ENCODE results near the gene HNRNPH3. TPM values are rescaled to one million over a fixed set of nuclear protein-coding genes. Genes with fewer than 3 reads are reported as not detected.
A peak's percentile ranks its signal among the peaks of the same experiment; 100 is the strongest.

Gene HNRNPH3, protein sequence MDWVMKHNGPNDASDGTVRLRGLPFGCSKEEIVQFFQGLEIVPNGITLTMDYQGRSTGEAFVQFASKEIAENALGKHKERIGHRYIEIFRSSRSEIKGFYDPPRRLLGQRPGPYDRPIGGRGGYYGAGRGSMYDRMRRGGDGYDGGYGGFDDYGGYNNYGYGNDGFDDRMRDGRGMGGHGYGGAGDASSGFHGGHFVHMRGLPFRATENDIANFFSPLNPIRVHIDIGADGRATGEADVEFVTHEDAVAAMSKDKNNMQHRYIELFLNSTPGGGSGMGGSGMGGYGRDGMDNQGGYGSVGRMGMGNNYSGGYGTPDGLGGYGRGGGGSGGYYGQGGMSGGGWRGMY
- total RNA-seq: 238 and 250 TPM in 2 replicates
- long read RNA-seq, transcript HNRNPH3-201 (10 exons, 2,339 nt): major isoform, 243 of 819 reads
- long read RNA-seq, transcript HNRNPH3-202 (10 exons, 1,332 nt): minor isoform, 132 of 819 reads
- long read RNA-seq, partial matches to known transcripts: 27 of 819 reads
- long read RNA-seq, other reads (novel, unspliced or antisense): 416 of 819 reads

DNA sequence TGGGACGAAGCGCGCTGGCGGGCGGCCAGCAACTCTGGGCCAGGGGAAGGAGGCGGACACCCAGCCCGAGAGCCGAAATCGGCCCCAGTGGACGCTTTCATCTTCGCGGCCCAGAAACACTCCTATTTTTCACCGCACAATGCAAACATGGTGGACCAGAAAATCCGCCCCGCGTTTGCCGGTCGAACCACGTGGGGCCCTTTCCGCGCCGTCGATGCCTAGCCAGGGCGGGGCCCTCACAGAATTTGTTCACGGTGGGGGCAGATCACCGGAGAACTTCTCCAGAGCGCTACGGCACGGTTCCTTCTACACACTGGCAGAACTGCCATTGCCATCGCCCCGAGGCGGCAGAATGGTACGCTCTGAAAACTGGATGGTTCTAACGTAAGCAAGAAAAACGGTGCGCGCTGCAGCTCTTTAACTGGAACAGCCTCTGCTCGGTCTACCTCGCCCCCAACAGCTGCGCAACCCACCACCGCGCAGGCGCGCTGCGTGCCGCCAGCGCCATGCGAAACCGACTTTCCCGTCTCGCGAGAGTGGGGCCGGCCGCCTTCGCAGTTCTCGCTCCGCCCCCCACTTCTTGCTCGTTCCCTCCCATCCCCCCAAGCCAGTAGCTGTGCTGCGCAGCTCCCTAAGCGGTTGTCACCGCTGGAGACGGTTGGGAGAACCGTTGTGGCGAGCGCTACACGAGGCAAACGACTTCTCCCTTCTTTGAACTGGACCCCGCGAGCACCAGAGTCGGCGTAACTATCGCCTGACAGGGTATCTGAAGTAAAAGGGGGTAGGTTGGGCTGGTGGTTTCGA is at the start of gene HNRNPH3:
TSS of gene HNRNPH3 (plus strand) at position 610 of the 804 bp plus-strand sequence. CDS start 5,158 bp downstream, outside the sequence.
- Mint-ChIP-seq H3K9me3 (no peaks in the 10 kb centered on the region), H3K27ac (ENCODE audit: unreplicated experiment) (peak within 1 kb of the TSS; percentile 100), H3K4me1 (peaks cover 50% of the 10 kb centered on the region), H3K27me3 (ENCODE audit: low read depth) (peaks cover 8% of the 10 kb centered on the region), H3K36me3 (ENCODE audit: low read depth) (peaks cover 19% of the 10 kb centered on the region), H3K4me3 (peak within 1 kb of the TSS; percentile 100)
- peak; percentile 99 for DNase-seq (ENCODE audit: low read depth, low spot score)
- TF ChIP-seq, protein P1, sequence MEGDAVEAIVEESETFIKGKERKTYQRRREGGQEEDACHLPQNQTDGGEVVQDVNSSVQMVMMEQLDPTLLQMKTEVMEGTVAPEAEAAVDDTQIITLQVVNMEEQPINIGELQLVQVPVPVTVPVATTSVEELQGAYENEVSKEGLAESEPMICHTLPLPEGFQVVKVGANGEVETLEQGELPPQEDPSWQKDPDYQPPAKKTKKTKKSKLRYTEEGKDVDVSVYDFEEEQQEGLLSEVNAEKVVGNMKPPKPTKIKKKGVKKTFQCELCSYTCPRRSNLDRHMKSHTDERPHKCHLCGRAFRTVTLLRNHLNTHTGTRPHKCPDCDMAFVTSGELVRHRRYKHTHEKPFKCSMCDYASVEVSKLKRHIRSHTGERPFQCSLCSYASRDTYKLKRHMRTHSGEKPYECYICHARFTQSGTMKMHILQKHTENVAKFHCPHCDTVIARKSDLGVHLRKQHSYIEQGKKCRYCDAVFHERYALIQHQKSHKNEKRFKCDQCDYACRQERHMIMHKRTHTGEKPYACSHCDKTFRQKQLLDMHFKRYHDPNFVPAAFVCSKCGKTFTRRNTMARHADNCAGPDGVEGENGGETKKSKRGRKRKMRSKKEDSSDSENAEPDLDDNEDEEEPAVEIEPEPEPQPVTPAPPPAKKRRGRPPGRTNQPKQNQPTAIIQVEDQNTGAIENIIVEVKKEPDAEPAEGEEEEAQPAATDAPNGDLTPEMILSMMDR (conservative IDR thresholded peaks at IDR 0.05): peak; percentile 38

DNA sequence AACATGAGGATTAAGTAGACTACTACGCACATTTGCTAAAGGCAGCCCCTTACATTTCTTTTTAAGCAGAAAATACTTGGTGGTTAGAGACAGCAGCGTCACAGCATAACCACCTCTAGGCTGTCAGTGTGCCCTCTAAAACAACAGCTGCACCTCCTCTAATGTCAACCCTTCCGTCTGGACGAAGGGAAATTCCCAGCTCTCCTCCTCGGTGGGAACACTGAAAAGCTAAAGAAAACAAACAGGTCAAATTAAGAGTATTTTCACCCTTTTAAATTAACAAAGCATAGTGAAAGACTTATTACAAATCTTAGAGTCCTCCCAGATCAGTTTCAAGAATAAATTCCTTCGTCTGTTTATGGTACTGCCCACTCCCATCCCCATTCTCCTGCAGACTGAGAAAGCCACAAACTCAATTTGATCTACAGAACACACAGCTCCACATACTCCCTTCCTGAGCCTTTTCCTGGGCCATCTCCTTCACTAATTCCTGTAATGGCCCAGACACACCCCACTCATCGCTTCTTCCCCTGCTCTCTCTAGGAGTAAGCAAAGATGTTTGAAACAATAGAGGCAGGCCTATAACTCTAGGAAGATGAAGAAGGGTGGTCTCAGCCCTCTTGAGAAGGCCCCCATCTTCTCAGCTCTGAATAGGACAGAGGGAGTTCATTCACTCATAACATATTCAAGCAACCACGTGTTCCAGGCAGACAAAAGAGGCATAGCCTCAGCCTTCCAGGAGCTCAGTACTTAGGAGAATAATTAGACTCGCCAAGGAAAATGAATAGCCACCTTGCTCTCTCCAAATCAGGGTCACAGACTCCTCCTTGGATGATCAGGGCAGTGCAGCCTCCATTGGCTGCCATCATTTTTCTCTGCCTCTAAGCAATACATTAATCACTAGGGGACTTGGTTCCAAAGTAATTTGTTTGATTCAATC is 47.5 kb upstream of the HNRNPH3 start:
- no peak for DNase-seq (ENCODE audit: low read depth, low spot score)
- Mint-ChIP-seq H3K27ac (ENCODE audit: unreplicated experiment) (peak overlapping the region; percentile 81), H3K4me1 (peaks cover 14% of the 10 kb centered on the region), H3K9me3 (no peaks in the 10 kb centered on the region), H3K36me3 (ENCODE audit: low read depth) (peaks cover 3% of the 10 kb centered on the region), H3K27me3 (ENCODE audit: low read depth) (no peaks in the 10 kb centered on the region), H3K4me3 (no peak overlapping the region)
- TF ChIP-seq, protein P1 (conservative IDR thresholded peaks at IDR 0.05): no peak

DNA sequence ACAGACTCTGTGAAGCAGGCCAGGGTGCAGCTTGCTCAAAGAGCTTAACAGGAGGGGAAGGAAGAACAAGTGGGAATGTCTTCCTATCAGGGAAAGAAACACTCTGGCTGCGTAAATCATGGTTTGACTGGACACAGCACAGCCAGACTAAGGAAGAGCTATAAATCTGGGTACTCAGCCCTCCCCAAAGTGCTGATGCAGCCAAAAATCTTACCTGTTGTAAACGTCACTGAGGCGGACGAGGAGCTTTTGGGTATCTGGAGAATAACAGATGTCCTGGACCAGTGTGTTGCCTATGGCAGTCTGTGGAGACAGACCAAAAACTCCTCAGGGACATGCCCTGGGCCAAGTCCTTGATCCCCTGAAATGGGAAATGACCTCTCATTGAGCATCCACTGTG is 43.1 kb upstream of the HNRNPH3 start:
- no peak overlapping the region for H3K27ac Mint-ChIP-seq (ENCODE audit: unreplicated experiment)
- H3K9me3 Mint-ChIP-seq: no peaks in the 10 kb centered on the region
- no peak overlapping the region for H3K4me3 Mint-ChIP-seq
- no peaks in the 10 kb centered on the region for H3K36me3 Mint-ChIP-seq (ENCODE audit: low read depth)
- H3K4me1 Mint-ChIP-seq: peaks cover 14% of the 10 kb centered on the region
- TF ChIP-seq, protein P1 (conservative IDR thresholded peaks at IDR 0.05): no peak
- no peak for DNase-seq (ENCODE audit: low read depth, low spot score)
- H3K27me3 Mint-ChIP-seq (ENCODE audit: low read depth): no peaks in the 10 kb centered on the region

DNA sequence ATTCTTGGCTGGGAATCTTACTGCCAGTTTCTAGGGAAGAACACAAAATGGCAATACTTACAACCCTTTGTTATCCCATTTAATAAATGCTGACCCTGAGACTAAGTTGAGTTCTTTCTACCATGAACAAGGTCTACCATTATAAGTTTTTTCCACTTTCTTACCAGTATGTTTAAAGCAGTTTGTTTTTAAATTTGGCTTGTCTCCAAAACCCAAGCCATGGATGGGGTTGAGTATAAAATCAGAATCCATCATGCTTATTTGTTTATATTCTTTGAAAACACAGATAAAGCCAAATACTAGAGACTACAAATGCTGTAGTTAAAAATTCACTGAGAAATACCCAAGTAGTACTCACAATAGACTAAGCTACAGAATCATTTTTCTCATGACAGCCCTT is 41.1 kb upstream of the HNRNPH3 start:
- Mint-ChIP-seq H3K27ac (ENCODE audit: unreplicated experiment) (no peak overlapping the region), H3K4me3 (no peak overlapping the region), H3K27me3 (ENCODE audit: low read depth) (no peaks in the 10 kb centered on the region), H3K9me3 (no peaks in the 10 kb centered on the region), H3K36me3 (ENCODE audit: low read depth) (no peaks in the 10 kb centered on the region), H3K4me1 (no peaks in the 10 kb centered on the region)
- no peak for DNase-seq (ENCODE audit: low read depth, low spot score)
- TF ChIP-seq, protein P1 (conservative IDR thresholded peaks at IDR 0.05): no peak
